CD4-positive, CD25-positive, alpha-beta regulatory T cell (primary cell): ENCODE data around the gene PLA2G12B. TPM values are rescaled to one million over a fixed set of nuclear protein-coding genes. Genes with fewer than 3 reads are reported as not detected.

ENCODE experiments used
- ATAC-seq, 2 donors: fragments of 150-1000 bp; cut with Tn5 transposase; one replicate each; pipeline ENCODE4 v1.10.0; 2021; ENCODE audit warnings: low read depth in 2 of 2, moderate number of reproducible peaks in 2 of 2, moderate library complexity in 1 of 2
- DNase-seq, 3 donors: peaks; one replicate each; pipeline versions ENCODE4 v3.0.0 to v3.0.0-alpha.2; 2012 to 2022; ENCODE audit warnings: mixed read lengths in 1 of 3
- H3K27ac ChIP-seq: one replicate; pipeline ENCODE4 v1.7.0; 2013; ENCODE audit warnings: mild to moderate bottlenecking, low read length; ENCODE audit not compliant: insufficient read depth, poor library complexity, severe bottlenecking
- H3K27me3 ChIP-seq: one replicate; pipeline ENCODE4 v1.7.0; 2013; ENCODE audit warnings: low read length; ENCODE audit not compliant: control insufficient read depth, insufficient read depth
- H3K36me3 ChIP-seq: one replicate; pipeline ENCODE4 v1.7.0; 2013; ENCODE audit warnings: mild to moderate bottlenecking, low read length, moderate library complexity; ENCODE audit not compliant: control insufficient read depth, insufficient read depth
- H3K4me1 ChIP-seq: 2 replicates; pipeline ENCODE4 v1.7.0; 2013; ENCODE audit warnings: mild to moderate bottlenecking, low read length; ENCODE audit not compliant: insufficient read depth, control insufficient read depth, poor library complexity, severe bottlenecking
- H3K4me3 ChIP-seq: one replicate; pipeline ENCODE4 v1.7.0; 2013; ENCODE audit warnings: low read depth, mild to moderate bottlenecking, low read length, moderate library complexity
- H3K9me3 ChIP-seq, 2 experiments: 1 replicate in 1 of 2; 2 replicates in 1 of 2; pipeline ENCODE4 v1.7.0; 2013; ENCODE audit warnings: low read length in 2 of 2, mild to moderate bottlenecking in 1 of 2, moderate library complexity in 1 of 2; ENCODE audit not compliant: control insufficient read depth in 2 of 2
- H3K27ac Mint-ChIP-seq, 3 donors: one replicate each; pipeline ENCODE4 v1.8.0; 2020 to 2022; ENCODE audit warnings: mild to moderate bottlenecking in 3 of 3, mixed read lengths in 3 of 3, moderate library complexity in 2 of 3
- H3K27me3 Mint-ChIP-seq: one replicate; pipeline ENCODE4 v1.8.0; 2022; ENCODE audit warnings: mild to moderate bottlenecking, mixed read lengths
- H3K36me3 Mint-ChIP-seq: one replicate; pipeline ENCODE4 v1.8.0; 2020; ENCODE audit warnings: mixed read lengths
- H3K4me1 Mint-ChIP-seq, 4 donors: one replicate each; pipeline ENCODE4 v1.8.0; 2020 to 2022; ENCODE audit warnings: mixed read lengths in 4 of 4, mild to moderate bottlenecking in 1 of 4
- H3K4me3 Mint-ChIP-seq, 4 donors: one replicate each; pipeline ENCODE4 v1.8.0; 2020 to 2022; ENCODE audit warnings: mild to moderate bottlenecking in 4 of 4, mixed read lengths in 4 of 4, moderate library complexity in 3 of 4
- H3K9me3 Mint-ChIP-seq, 7 donors: one replicate each; pipeline ENCODE4 v1.8.0; 2020 to 2022; ENCODE audit warnings: mixed read lengths in 7 of 7, mild to moderate bottlenecking in 3 of 7, moderate library complexity in 2 of 7
- polyA plus RNA-seq, 4 donors: library from polyadenylated mRNA; unstranded; fragments of 300-500 nt; fragmentation: Illumina TruSeq; gene quantifications; one replicate each; pipeline ENCODE4 v1.2.3, GENCODE V29; 2021
- total RNA-seq: library from RNA; stranded (reverse); gene quantifications from one replicate; pipeline ENCODE4 v1.2.3, GENCODE V29; 2022

Gene PLA2G12B
- total and polyA plus RNA-seq, 5 donors from 2014 or later: not detected

DNA sequence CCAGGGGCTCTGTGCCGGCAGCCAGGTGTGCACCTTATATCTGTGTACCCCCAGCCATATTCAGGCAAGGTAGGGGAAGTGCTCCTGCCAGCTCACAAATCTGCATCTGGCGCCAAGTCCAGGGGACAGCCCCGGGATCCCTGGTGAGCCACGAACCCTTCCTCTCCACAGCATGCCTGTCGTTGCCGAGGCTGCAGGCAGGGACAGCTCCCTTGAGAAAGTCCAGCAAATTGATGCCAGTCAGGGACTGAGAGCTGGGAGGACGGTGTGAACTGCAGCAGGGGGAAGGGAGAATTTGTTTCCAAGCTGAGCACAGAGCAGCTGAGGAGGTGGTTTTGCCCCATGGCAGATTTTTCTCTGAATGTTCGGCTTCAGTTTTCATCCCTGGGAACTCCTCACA, 919 bp downstream of the PLA2G12B start:
- Histone ChIP-seq H3K4me1 (no peaks in the 10 kb centered on the region), H3K4me3 (no peak overlapping the region), H3K36me3 (no peaks in the 10 kb centered on the region), H3K27ac (no peak overlapping the region), H3K9me3 (no peaks in the 10 kb centered on the region), H3K27me3 (no peaks in the 10 kb centered on the region)
- H3K36me3 Mint-ChIP-seq: no peaks in the 10 kb centered on the region
- no peak overlapping the region for H3K4me3 Mint-ChIP-seq
- peaks cover 24% of the 10 kb centered on the region for H3K27me3 Mint-ChIP-seq
- no peak overlapping the region for H3K27ac Mint-ChIP-seq
- ATAC-seq (no peak), DNase-seq (no peak)
- H3K4me1 Mint-ChIP-seq: no peaks in the 10 kb centered on the region
- H3K9me3 Mint-ChIP-seq: no peaks in the 10 kb centered on the region

DNA sequence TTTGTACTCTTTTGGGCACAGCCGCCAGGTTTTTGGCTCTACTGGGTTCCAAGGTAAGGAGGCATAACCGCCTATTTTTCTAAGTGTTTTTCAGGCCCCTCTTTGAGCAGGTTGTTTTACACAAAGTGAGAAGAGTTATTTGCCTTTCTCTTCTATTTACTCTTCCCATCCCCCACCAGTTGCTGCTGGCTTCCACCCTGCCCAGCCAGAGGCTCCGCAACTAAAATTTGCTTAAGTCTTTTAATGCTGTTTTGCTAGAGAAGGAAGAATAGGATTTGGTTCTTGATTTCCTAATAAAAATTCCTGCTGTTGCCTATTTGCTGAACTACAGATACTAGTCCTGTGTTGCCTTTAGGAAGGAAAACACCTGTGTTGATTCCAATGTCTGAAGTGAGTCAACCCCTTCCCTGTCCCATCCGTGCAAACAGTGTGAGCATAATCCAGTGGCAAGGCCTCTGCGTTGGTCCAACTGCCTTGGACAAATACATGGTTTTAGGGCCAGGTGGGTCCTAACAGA, 1.9 kb downstream of the PLA2G12B start:
- no peak for ATAC-seq
- peaks cover 0 to under 1% (median 0%) of the 10 kb centered on the region in 7 donors for H3K9me3 Mint-ChIP-seq

DNA sequence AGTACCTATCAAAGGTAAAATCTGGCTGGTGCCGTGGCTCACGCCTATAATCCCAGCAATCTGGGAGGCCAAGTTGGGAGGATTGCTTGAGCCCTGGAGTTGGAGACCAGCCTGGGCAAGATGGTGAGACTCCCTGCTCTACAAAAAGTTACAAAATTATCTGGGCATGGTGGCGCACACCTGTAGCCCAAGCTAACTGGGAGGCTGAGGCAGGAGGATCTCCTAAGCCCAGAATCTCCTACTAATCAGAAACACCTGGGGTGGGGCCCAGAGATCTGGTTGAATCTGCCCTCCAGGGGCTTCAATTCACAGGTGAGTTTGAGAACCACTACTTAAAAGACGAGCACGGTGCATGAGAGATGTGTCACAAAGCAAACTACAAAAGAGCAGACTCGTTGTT, 2.4 kb downstream of the PLA2G12B start:
- no peaks in the 10 kb centered on the region for H3K4me1 ChIP-seq
- H3K27me3 ChIP-seq: no peaks in the 10 kb centered on the region
- no peak overlapping the region for H3K4me3 ChIP-seq
- no peaks in the 10 kb centered on the region for H3K36me3 ChIP-seq
- H3K9me3 ChIP-seq: no peaks in the 10 kb centered on the region
- no peak overlapping the region for H3K4me3 Mint-ChIP-seq
- no peaks in the 10 kb centered on the region for H3K4me1 Mint-ChIP-seq
- no peak for DNase-seq
- H3K9me3 Mint-ChIP-seq: peaks cover 0 to 1% (median 0%) of the 10 kb centered on the region in 7 donors
- no peaks in the 10 kb centered on the region for H3K36me3 Mint-ChIP-seq
- peaks cover 25% of the 10 kb centered on the region for H3K27me3 Mint-ChIP-seq
- no peak overlapping the region for H3K27ac ChIP-seq
- no peak for ATAC-seq
- H3K27ac Mint-ChIP-seq: no peak overlapping the region

More for the DNA sequence above, 1.9 kb downstream of the PLA2G12B start:
- no peaks in the 10 kb centered on the region for H3K4me1 Mint-ChIP-seq
- Histone ChIP-seq H3K4me3 (no peak overlapping the region), H3K4me1 (no peaks in the 10 kb centered on the region), H3K27ac (no peak overlapping the region), H3K36me3 (no peaks in the 10 kb centered on the region), H3K27me3 (no peaks in the 10 kb centered on the region), H3K9me3 (no peaks in the 10 kb centered on the region)
- no peaks in the 10 kb centered on the region for H3K36me3 Mint-ChIP-seq
- no peak for DNase-seq
- no peak overlapping the region for H3K27ac Mint-ChIP-seq
- H3K4me3 Mint-ChIP-seq: no peak overlapping the region
- peaks cover 27% of the 10 kb centered on the region for H3K27me3 Mint-ChIP-seq

DNA sequence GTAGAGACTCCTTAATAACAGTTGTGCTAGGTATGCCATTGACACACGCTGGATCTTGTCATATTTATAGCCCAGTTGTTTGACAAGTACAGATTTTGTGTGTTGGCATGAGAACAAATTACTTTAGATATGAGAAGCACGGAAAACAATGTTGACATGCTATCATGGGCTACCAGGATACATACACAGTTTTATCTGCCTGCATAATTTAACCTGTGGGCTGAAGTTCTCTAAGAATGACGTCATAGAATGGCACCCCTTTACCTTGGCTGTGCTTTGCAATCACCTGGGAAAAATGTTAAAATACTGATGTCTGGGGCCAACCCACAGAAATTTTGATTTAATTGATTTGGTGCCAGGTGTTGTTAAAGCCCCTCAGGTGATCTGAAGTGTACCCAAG, 2.8 kb downstream of the PLA2G12B start:
- H3K27me3 ChIP-seq: no peaks in the 10 kb centered on the region
- no peaks in the 10 kb centered on the region for H3K36me3 ChIP-seq
- Mint-ChIP-seq H3K27ac (peak overlapping the region in 1 of 3 donors; percentile 32), H3K4me1 (no peaks in the 10 kb centered on the region), H3K27me3 (peaks cover 21% of the 10 kb centered on the region), H3K9me3 (peaks cover 0 to 1% (median 0%) of the 10 kb centered on the region in 7 donors), H3K4me3 (no peak overlapping the region), H3K36me3 (no peaks in the 10 kb centered on the region)
- no peaks in the 10 kb centered on the region for H3K9me3 ChIP-seq
- no peak overlapping the region for H3K27ac ChIP-seq
- H3K4me3 ChIP-seq: no peak overlapping the region
- H3K4me1 ChIP-seq: no peaks in the 10 kb centered on the region
- DNase-seq (no peak), ATAC-seq (no peak)

DNA sequence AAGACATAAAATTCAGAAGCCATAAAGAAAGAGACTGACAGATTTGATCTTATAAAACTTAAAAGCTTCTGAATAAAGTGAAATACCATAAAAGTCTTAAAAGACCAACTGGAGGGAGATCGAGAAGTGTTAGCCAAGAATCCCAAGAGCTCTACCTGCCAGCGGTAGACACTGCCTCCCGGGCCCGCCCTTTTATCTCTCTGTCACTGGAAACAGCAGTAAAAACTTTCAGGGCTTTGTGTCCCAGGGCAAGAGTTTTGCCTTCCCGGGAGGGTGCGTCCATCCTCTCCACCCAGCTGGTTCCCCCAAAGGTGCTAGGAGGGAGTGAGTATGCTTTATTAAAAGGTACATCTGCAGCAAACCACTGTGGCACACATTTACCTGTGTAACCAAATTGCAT, 5.8 kb downstream of the PLA2G12B start:
- DNase-seq: no peak
- H3K27ac Mint-ChIP-seq: no peak overlapping the region
- no peak for ATAC-seq
- Histone ChIP-seq H3K27me3 (peaks cover 6% of the 10 kb centered on the region), H3K9me3 (no peaks in the 10 kb centered on the region), H3K27ac (no peak overlapping the region), H3K36me3 (no peaks in the 10 kb centered on the region), H3K4me3 (no peak overlapping the region), H3K4me1 (no peaks in the 10 kb centered on the region)
- H3K4me3 Mint-ChIP-seq: no peak overlapping the region
- peaks cover 0 to 1% (median 0%) of the 10 kb centered on the region in 7 donors for H3K9me3 Mint-ChIP-seq
- peaks cover 23% of the 10 kb centered on the region for H3K27me3 Mint-ChIP-seq
- H3K36me3 Mint-ChIP-seq: no peaks in the 10 kb centered on the region
- H3K4me1 Mint-ChIP-seq: no peaks in the 10 kb centered on the region

DNA sequence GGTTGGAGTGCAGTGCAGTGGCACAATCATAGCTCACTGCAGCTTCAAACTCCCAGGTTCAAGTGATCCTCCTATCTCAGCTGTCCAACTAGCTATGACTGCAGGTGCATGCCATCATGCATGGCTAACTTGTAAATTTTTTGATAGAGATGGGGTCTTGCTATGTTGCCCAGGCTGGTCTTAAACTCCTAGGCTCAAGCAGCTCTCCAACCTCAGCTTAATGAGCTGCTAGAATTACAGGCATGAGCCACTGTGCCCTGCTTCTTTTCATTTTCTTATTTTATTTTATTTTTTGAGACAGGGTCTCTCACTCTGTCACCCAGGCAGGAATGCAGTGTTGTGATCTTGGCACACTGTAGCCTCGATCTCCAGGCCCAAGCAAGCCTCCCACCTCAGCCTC, 7.6 kb downstream of the PLA2G12B start:
- Mint-ChIP-seq H3K27me3 (peaks cover 33% of the 10 kb centered on the region), H3K4me3 (no peak overlapping the region), H3K27ac (no peak overlapping the region), H3K36me3 (no peaks in the 10 kb centered on the region), H3K9me3 (peaks cover 0 to 1% (median 0%) of the 10 kb centered on the region in 7 donors), H3K4me1 (no peaks in the 10 kb centered on the region)
- H3K36me3 ChIP-seq: no peaks in the 10 kb centered on the region
- H3K27me3 ChIP-seq: peaks cover 10% of the 10 kb centered on the region
- H3K4me3 ChIP-seq: no peak overlapping the region
- no peaks in the 10 kb centered on the region for H3K4me1 ChIP-seq
- H3K9me3 ChIP-seq: no peaks in the 10 kb centered on the region
- ATAC-seq (no peak), DNase-seq (no peak)
- no peak overlapping the region for H3K27ac ChIP-seq

DNA sequence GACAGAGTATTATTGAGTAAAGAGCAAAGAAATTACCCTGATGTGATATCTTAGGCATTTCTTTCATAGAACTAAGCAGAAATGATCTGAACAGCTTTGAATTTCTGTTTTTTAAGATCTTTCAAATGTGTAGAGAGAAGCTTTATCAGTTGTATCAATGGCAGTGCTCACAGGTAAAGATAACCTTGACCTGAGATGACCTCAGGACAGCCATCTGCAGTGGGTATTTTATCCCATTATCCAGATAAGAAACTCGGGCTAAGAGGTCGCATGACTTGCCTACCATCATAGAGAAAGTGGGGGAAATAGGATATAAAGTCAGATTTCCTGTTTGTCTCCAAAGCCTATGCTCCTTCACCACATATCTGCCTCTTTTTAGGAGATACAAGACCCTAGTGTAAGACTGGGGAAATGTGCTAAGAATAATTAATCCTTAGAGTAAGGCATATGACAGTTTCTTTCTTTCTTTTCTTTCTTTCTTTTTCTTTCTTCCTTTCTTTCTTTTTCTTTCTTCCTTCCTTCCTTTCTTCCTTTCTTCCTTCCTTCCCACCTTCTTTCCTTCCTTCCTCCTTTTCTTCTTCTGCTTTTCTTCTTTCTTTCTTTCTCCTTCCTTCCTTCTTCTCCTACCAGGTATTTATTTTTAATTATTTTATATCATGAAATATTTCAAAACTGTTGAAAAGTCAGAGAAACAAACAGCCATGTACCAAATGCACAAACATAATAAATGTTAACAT, 10.9 kb downstream of the PLA2G12B start:
- no peak overlapping the region for H3K4me3 ChIP-seq
- H3K4me1 ChIP-seq: no peaks in the 10 kb centered on the region
- Mint-ChIP-seq H3K36me3 (no peaks in the 10 kb centered on the region), H3K4me3 (no peak overlapping the region), H3K9me3 (peaks cover 0 to 2% (median 0%) of the 10 kb centered on the region in 7 donors), H3K27me3 (peaks cover 31% of the 10 kb centered on the region), H3K4me1 (peaks cover 0 to 3% (median 0%) of the 10 kb centered on the region in 4 donors), H3K27ac (no peak overlapping the region)
- peaks cover 15% of the 10 kb centered on the region for H3K27me3 ChIP-seq
- DNase-seq: no peak
- no peak for ATAC-seq
- no peaks in the 10 kb centered on the region for H3K36me3 ChIP-seq
- H3K9me3 ChIP-seq: no peaks in the 10 kb centered on the region
- H3K27ac ChIP-seq: no peak overlapping the region

DNA sequence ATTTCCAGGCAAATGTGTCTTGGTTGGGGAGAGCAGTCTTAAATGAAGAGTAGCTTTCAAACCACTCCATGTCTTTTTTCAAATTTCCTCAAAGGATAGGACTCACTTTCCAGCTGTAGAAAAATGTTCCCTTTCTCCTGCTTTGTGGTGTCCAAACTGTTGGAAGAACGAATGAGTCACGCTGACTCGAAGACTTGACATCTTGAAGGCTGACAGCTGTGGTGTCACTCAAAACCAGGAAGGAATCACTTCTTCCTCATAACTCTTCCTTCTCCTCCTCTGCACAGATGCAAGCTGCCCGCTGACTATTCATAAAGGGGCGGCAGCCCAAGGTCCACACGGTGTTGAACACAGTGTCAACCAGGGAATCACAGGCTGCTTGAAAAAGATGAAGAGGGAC, 19.2 kb downstream of the PLA2G12B start:
- H3K9me3 Mint-ChIP-seq: no peaks in the 10 kb centered on the region
- H3K27ac ChIP-seq: no peak overlapping the region
- H3K27me3 ChIP-seq: peaks cover 17% of the 10 kb centered on the region
- H3K9me3 ChIP-seq: no peaks in the 10 kb centered on the region
- ATAC-seq (no peak), DNase-seq (no peak)
- no peaks in the 10 kb centered on the region for H3K4me1 Mint-ChIP-seq
- H3K4me3 ChIP-seq: no peak overlapping the region
- H3K36me3 ChIP-seq: no peaks in the 10 kb centered on the region
- no peaks in the 10 kb centered on the region for H3K4me1 ChIP-seq
- no peak overlapping the region for H3K27ac Mint-ChIP-seq
- peaks cover 8% of the 10 kb centered on the region for H3K27me3 Mint-ChIP-seq
- no peak overlapping the region for H3K4me3 Mint-ChIP-seq
- H3K36me3 Mint-ChIP-seq: no peaks in the 10 kb centered on the region
